Activated CD4-positive, alpha-beta T cell treated with anti-CD3 and anti-CD28 coated beads for 4 hours (primary cell): ENCODE results near the gene ZDHHC9.

ENCODE experiments used
- DNase-seq, 2 donors: peaks; one replicate each; pipeline ENCODE4 v3.0.0-alpha.2; 2020

Gene ZDHHC9

GRCh38 chrX:129785160-129785947 lies 58.3 kb downstream of the ZDHHC9 start:
- DNase-seq = no peak

- no peak for DNase-seq
Observed at GRCh38 chrX:129784371-129784770, 59.3 kb downstream of the ZDHHC9 start.

- no peak for DNase-seq
Observed at GRCh38 chrX:129783291-129783713, 60.4 kb downstream of the ZDHHC9 start.

- no peak for DNase-seq
Observed at GRCh38 chrX:129782706-129783105, 61.0 kb downstream of the ZDHHC9 start.

GRCh38 chrX:129781680-129782495 lies 61.8 kb downstream of the ZDHHC9 start:
- DNase-seq = peak; percentile 30 to 38

- peak; percentile 57 to 74 for DNase-seq
Observed at GRCh38 chrX:129781134-129781672, 62.5 kb downstream of the ZDHHC9 start.

GRCh38 chrX:129780441-129781105 lies 63.1 kb downstream of the ZDHHC9 start:
- no peak for DNase-seq

GRCh38 chrX:129779747-129780146 lies 63.9 kb downstream of the ZDHHC9 start, which contains the start of gene SASH3:
TSS of gene SASH3 (plus strand) at chrX:129779949. CDS start at chrX:129780098, 149 bp downstream.
- DNase-seq = peak in 1 of 2 donors; percentile 49

GRCh38 chrX:129779086-129779672 lies 64.5 kb downstream of the ZDHHC9 start:
- no peak for DNase-seq

GRCh38 chrX:129777218-129778030 lies 66.3 kb downstream of the ZDHHC9 start:
- peak; percentile 55 to 62 for DNase-seq

- DNase-seq = peak in 1 of 2 donors; percentile 38
Observed at GRCh38 chrX:129773649-129774458, 69.8 kb downstream of the ZDHHC9 start.

- DNase-seq = no peak
Observed at GRCh38 chrX:129772796-129773431, 70.8 kb downstream of the ZDHHC9 start.

- DNase-seq = peak in 1 of 2 donors; percentile 34
Observed at GRCh38 chrX:129771266-129771995, 72.3 kb downstream of the ZDHHC9 start.

GRCh38 chrX:129769467-129770154 lies 74.1 kb downstream of the ZDHHC9 start:
- DNase-seq = peak; percentile 68 to 78

GRCh38 chrX:129768586-129769466 lies 74.9 kb downstream of the ZDHHC9 start:
- DNase-seq = no peak

- no peak for DNase-seq
Observed at GRCh38 chrX:129768186-129768585, 75.5 kb downstream of the ZDHHC9 start.

GRCh38 chrX:129763666-129764065 lies 80.0 kb downstream of the ZDHHC9 start:
- DNase-seq = no peak

GRCh38 chrX:129762448-129762847 lies 81.2 kb downstream of the ZDHHC9 start:
- no peak for DNase-seq
